ENCODE data around the gene AATK. TPM values are rescaled to one million over a fixed set of nuclear protein-coding genes. Genes with fewer than 3 reads are reported as not detected.

Gene AATK
- total RNA-seq, 1 experiment from 2014 or later, result 4.4 TPM

DNA sequence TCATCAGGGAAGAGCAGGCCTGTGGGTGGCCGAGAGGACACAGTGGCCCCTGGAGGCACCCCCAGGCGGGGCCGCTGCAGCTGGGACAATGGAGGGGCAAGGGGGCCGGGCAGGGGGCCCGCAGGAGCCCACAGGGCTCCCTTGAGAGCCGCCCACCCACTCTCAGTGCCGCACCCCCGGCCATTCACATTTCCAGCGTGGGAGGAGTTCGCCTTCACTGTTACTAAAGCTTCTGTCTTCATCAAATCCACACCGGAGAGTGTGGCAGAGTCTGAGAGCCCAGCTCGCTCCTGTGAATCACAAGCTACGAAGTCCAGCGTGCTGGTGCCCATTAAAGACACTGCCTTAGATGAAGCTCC lies 21.6 kb downstream of the AATK start (continued):
- TF ChIP-seq, protein P1, sequence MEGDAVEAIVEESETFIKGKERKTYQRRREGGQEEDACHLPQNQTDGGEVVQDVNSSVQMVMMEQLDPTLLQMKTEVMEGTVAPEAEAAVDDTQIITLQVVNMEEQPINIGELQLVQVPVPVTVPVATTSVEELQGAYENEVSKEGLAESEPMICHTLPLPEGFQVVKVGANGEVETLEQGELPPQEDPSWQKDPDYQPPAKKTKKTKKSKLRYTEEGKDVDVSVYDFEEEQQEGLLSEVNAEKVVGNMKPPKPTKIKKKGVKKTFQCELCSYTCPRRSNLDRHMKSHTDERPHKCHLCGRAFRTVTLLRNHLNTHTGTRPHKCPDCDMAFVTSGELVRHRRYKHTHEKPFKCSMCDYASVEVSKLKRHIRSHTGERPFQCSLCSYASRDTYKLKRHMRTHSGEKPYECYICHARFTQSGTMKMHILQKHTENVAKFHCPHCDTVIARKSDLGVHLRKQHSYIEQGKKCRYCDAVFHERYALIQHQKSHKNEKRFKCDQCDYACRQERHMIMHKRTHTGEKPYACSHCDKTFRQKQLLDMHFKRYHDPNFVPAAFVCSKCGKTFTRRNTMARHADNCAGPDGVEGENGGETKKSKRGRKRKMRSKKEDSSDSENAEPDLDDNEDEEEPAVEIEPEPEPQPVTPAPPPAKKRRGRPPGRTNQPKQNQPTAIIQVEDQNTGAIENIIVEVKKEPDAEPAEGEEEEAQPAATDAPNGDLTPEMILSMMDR (IDR thresholded peaks at IDR 0.05 in 2 of 3, conservative IDR thresholded peaks at IDR 0.05 in 1 of 3; ENCODE audit: borderline replicate concordance in 1 of 3, insufficient read depth in 1 of 3, low read depth in 2 of 3, low read length in 2 of 3), result no peak
- no peak for TF ChIP-seq TCF7L2 (IDR thresholded peaks at IDR 0.05; ENCODE audit: borderline replicate concordance, extremely low read depth, insufficient read depth, insufficient read length)

- no peaks in the 10 kb centered on the region for H3K36me3 ChIP-seq (ENCODE audit: control insufficient read depth in 1 of 2, insufficient read depth in 2 of 2, low read length in 2 of 2)
- POLR2A ChIA-PET, result interaction anchor here (0.7 kb wide), 1 partner anchor 91 kb away, joined by 3 read pairs; no protein-coding TSS in a partner anchor
- no peaks in the 10 kb centered on the region for H3K27me3 ChIP-seq (ENCODE audit: insufficient read depth, low read length)
- CTCF ChIA-PET, result interaction anchor here (1.5 to 1.8 kb wide), 3 partner anchors 90 to 394 kb away, joined by 4 to 6 read pairs (median 4); no protein-coding TSS in a partner anchor
- no TSS peak for BruUV-seq (replicated peaks)
- no peaks in the 10 kb centered on the region for H3K9me3 ChIP-seq (ENCODE audit: control insufficient read depth in 1 of 2, insufficient read depth in 1 of 2, low read depth in 1 of 2, low read length in 2 of 2)
- no peaks in the 10 kb centered on the region for H4K20me1 ChIP-seq (ENCODE audit: insufficient read depth)
- H3K9ac ChIP-seq (ENCODE audit: low read length), result no peak overlapping the region
- H3K79me2 ChIP-seq (ENCODE audit: insufficient read depth, low read length), result no peaks in the 10 kb centered on the region
- H3K4me2 ChIP-seq (ENCODE audit: low read length), result no peak overlapping the region
- no peak for DNase-seq (ENCODE audit: low read depth, low spot score)
- peak overlapping the region; percentile 9; the same call in 1 of the 2 replicates for H3K27ac ChIP-seq (ENCODE audit: low read depth, low read length)
- no peaks in the 10 kb centered on the region for H3K9me2 ChIP-seq (ENCODE audit: insufficient read depth)
- no peak for ATAC-seq
- H3K4me3 ChIP-seq (replicated peaks in 1 of 2; ENCODE audit: low read depth in 1 of 2, low read length in 2 of 2), result no peak overlapping the region
- RAD21 ChIA-PET (ENCODE audit: low non-redundant PET in 1 of 2, low total read pairs in 2 of 2, uncharacterized antibody in 2 of 2, unreplicated experiment in 2 of 2), result interaction anchor here in 1 of 2 experiments (0.6 kb wide), 1 partner anchor 31 kb away, joined by 4 read pairs; no protein-coding TSS in a partner anchor
- peaks cover 6 to 12% of the 10 kb centered on the region in 2 experiments; a peak in 3 of 4 replicates for H3K4me1 ChIP-seq (ENCODE audit: control insufficient read depth in 1 of 2, insufficient read depth in 2 of 2, low read length in 2 of 2)
- TF ChIP-seq EZH2phosphoT487 (IDR thresholded peaks at IDR 0.05; ENCODE audit: borderline replicate concordance), result no peak
- TF ChIP-seq, protein P1 (IDR thresholded peaks at IDR 0.05 in 2 of 3, conservative IDR thresholded peaks at IDR 0.05 in 1 of 3; ENCODE audit: borderline replicate concordance in 1 of 3, insufficient read depth in 1 of 3, low read depth in 2 of 3, low read length in 2 of 3), result no peak
- TF ChIP-seq CEBPB (IDR thresholded peaks at IDR 0.05; ENCODE audit: low read depth), result no peak
- TF ChIP-seq TCF7L2 (IDR thresholded peaks at IDR 0.05; ENCODE audit: borderline replicate concordance, extremely low read depth, insufficient read depth, insufficient read length), result no peak
- TF ChIP-seq YY1 (IDR thresholded peaks at IDR 0.05; ENCODE audit: extremely low read depth, insufficient replicate concordance, low read depth, low read length), result no peak
- no peak for TF ChIP-seq CBX3 (IDR thresholded peaks at IDR 0.05; ENCODE audit: low read depth)
- TF ChIP-seq POLR2AphosphoS5 (IDR thresholded peaks at IDR 0.05; ENCODE audit: low read depth, low read length), result no peak
- TF ChIP-seq EZH2 (IDR thresholded peaks at IDR 0.05), result no peak
- TF ChIP-seq ELF1 (IDR thresholded peaks at IDR 0.05; ENCODE audit: borderline replicate concordance, low read depth), result no peak
- no peak for TF ChIP-seq SP1 (IDR thresholded peaks at IDR 0.05; ENCODE audit: low read depth)
- no peak for TF ChIP-seq REST (IDR thresholded peaks at IDR 0.05; ENCODE audit: low read depth)
- TF ChIP-seq ATF3 (IDR thresholded peaks at IDR 0.05), result no peak
- TF ChIP-seq ZNF274 (IDR thresholded peaks at IDR 0.05; ENCODE audit: low read depth, low read length), result no peak
- no peak for TF ChIP-seq EGR1 (IDR thresholded peaks at IDR 0.05; ENCODE audit: low read depth)
- intact Hi-C loops (cut with micrococcal nuclease), result loop anchor here (5.0 kb wide), 2 partner anchors 328 to 343 kb away; no protein-coding TSS in a partner anchor
- H2AFZ ChIP-seq (ENCODE audit: low read depth, low read length, poor library complexity, severe bottlenecking), result no peak overlapping the region
These were observed 22.2 kb downstream of the AATK start for GRCh38 chr17:81143717-81144422.

Measured in HCT116 (cell line).